Esophagus squamous epithelium (tissue), 5 donors: ENCODE measurements around the gene F11R. TPM values are rescaled to one million over a fixed set of nuclear protein-coding genes. Genes with fewer than 3 reads are reported as not detected.

Experiments used
- DNase-seq: peaks from one replicate; lab custom pipeline; 2025; lab: John Stamatoyannopoulos, UW
- H3K27ac ChIP-seq, 4 donors: fragments of 200-600 bp; sonication (generic); one replicate each; pipeline ENCODE4 v1.5.1; 2016 to 2019; ENCODE audit warnings: mild to moderate bottlenecking in 1 of 4
- H3K27me3 ChIP-seq, 4 donors: fragments of 200-600 bp; sonication (generic); 1 replicate in 3 of 4; 2 replicates in 1 of 4; pipeline versions ENCODE4 v1.5.1 to v1.6.0; 2017 to 2021; ENCODE audit warnings: antibody characterized with exemption in 1 of 4
- H3K36me3 ChIP-seq, 3 donors: fragments of 200-600 bp; sonication (generic); one replicate each; pipeline ENCODE4 v1.5.1; 2016 to 2019
- H3K4me1 ChIP-seq, 3 donors: fragments of 200-600 bp; sonication (generic); one replicate each; pipeline ENCODE4 v1.5.1; 2017 to 2019
- H3K4me3 ChIP-seq, 4 donors: fragments of 200-600 bp; sonication (generic); 1 replicate in 3 of 4; 2 replicates in 1 of 4; pipeline ENCODE4 v1.5.1; 2016 to 2019; ENCODE audit warnings: mild to moderate bottlenecking in 2 of 4, moderate library complexity in 1 of 4
- H3K9me3 ChIP-seq, 3 donors: fragments of 200-600 bp; sonication (generic); one replicate each; pipeline ENCODE4 v1.5.1; 2016 to 2019
- CTCF ChIP-seq, 6 experiments: fragments of 450-650 bp in 4 of 6; fragments of 200-600 bp in 2 of 6; sonication (generic) in 2 of 6; IDR thresholded peaks; one replicate each; pipeline ENCODE4 v1.5.1; 2016 to 2019; ENCODE audit warnings: antibody characterized with exemption in 6 of 6, mild to moderate bottlenecking in 4 of 6, moderate library complexity in 4 of 6
- POLR2A ChIP-seq, 4 donors: fragments of 450-650 bp; IDR thresholded peaks; one replicate each; pipeline ENCODE4 v1.6.1; 2017; ENCODE audit warnings: antibody characterized with exemption in 4 of 4, mild to moderate bottlenecking in 4 of 4, moderate library complexity in 3 of 4
- WGBS, 2 donors: methylation state at CpG; one replicate each; pipeline ENCODE4 v1.1.5; 2018; 5-methylcytosine and 5-hydroxymethylcytosine counted together
- intact Hi-C: fragments of 100-400 bp; cut with DNase I; formaldehyde crosslinking; loops from one replicate; pipeline ENCODE4 v1.15.0; 2022
- total RNA-seq, 4 donors: library from RNA; depleted of rRNA; stranded (reverse); fragments of >200 nt; gene quantifications; one replicate each; pipeline ENCODE4 v1.1.0, GENCODE V29; 2016
- donor health status: DM: yes; HTN: yes; CAD: no.

F11R gene
- total RNA-seq, 4 donors from 2014 or later: 84.9 to 108 (median 94.2) TPM

- 86 to 87% methylated on average over 2 of the region's 2 CpGs for WGBS, 2 donors
- no peaks in the 10 kb centered on the region for H3K4me1 ChIP-seq
- no peak for DNase-seq
- intact Hi-C loops: no loop called here
- peaks cover 0 to 26% (median 0%) of the 10 kb centered on the region in 4 donors for H3K27me3 ChIP-seq
- H3K36me3 ChIP-seq: no peaks in the 10 kb centered on the region
- no peak overlapping the region for H3K27ac ChIP-seq
- TF ChIP-seq CTCF (IDR thresholded peaks at IDR 0.05) (no peak), POLR2A (IDR thresholded peaks at IDR 0.05) (no peak)
- H3K9me3 ChIP-seq: no peaks in the 10 kb centered on the region
- no peak overlapping the region for H3K4me3 ChIP-seq
Measured at GRCh38 chr1:160975026-160975425, 45.9 kb downstream of the F11R start.

GRCh38 chr1:160973491-160973890, 47.5 kb downstream of the F11R start:
- no peak overlapping the region for H3K4me3 ChIP-seq
- no peaks in the 10 kb centered on the region for H3K9me3 ChIP-seq
- peaks cover 0 to 24% (median 0%) of the 10 kb centered on the region in 4 donors for H3K27me3 ChIP-seq
- DNase-seq: no peak
- H3K4me1 ChIP-seq: no peaks in the 10 kb centered on the region
- intact Hi-C loops: no loop called here
- 78 to 86% methylated on average over 4 of the region's 4 CpGs for whole genome bisulfite sequencing, 2 donors
- TF ChIP-seq CTCF (IDR thresholded peaks at IDR 0.05): no peak
- TF ChIP-seq POLR2A (IDR thresholded peaks at IDR 0.05): no peak
- H3K27ac ChIP-seq: no peak overlapping the region
- no peaks in the 10 kb centered on the region for H3K36me3 ChIP-seq

- Histone ChIP-seq H3K27ac (no peak overlapping the region), H3K4me1 (no peaks in the 10 kb centered on the region), H3K27me3 (peaks cover 0 to 18% (median 0%) of the 10 kb centered on the region in 4 donors), H3K4me3 (no peak overlapping the region), H3K36me3 (no peaks in the 10 kb centered on the region), H3K9me3 (no peaks in the 10 kb centered on the region)
- intact Hi-C loops: no loop called here
- 50 to 53% methylated on average over 2 to 3 of the region's 3 CpGs for WGBS, 2 donors
- no peak for DNase-seq
- TF ChIP-seq POLR2A (IDR thresholded peaks at IDR 0.05) (no peak), CTCF (IDR thresholded peaks at IDR 0.05) (no peak)
Measured at GRCh38 chr1:160972939-160973338, 48.0 kb downstream of the F11R start.

- H3K4me1 ChIP-seq: no peaks in the 10 kb centered on the region
- no peak overlapping the region for H3K4me3 ChIP-seq
- intact Hi-C loops: no loop called here
- peaks cover 0 to 15% (median 0%) of the 10 kb centered on the region in 4 donors for H3K27me3 ChIP-seq
- no peak overlapping the region for H3K27ac ChIP-seq
- DNase-seq: no peak
- no peaks in the 10 kb centered on the region for H3K36me3 ChIP-seq
- 9 to 21% methylated on average over 6 of the region's 6 CpGs for whole genome bisulfite sequencing, 2 donors
- TF ChIP-seq CTCF (IDR thresholded peaks at IDR 0.05): no peak
- no peak for TF ChIP-seq POLR2A (IDR thresholded peaks at IDR 0.05)
- H3K9me3 ChIP-seq: no peaks in the 10 kb centered on the region
Measured at GRCh38 chr1:160971618-160972056, 49.3 kb downstream of the F11R start.

- Histone ChIP-seq H3K9me3 (no peaks in the 10 kb centered on the region), H3K4me1 (no peaks in the 10 kb centered on the region), H3K4me3 (no peak overlapping the region), H3K36me3 (no peaks in the 10 kb centered on the region), H3K27ac (no peak overlapping the region), H3K27me3 (no peaks in the 10 kb centered on the region)
- WGBS, 2 donors: 35 to 58% methylated on average over 4 of the region's 4 CpGs
- intact Hi-C loops: no loop called here
- no peak for DNase-seq
- no peak for TF ChIP-seq POLR2A (IDR thresholded peaks at IDR 0.05)
- TF ChIP-seq CTCF (IDR thresholded peaks at IDR 0.05): no peak
Measured at GRCh38 chr1:160963521-160963920, 57.4 kb downstream of the F11R start.
